IPS-NIHi7 (cell line): ENCODE data around the gene ANO10.

Experiments
- DNase-seq: peaks from one replicate; pipeline ENCODE4 v3.0.0; 2012; ENCODE audit warnings: mixed read lengths; ENCODE audit errors: extremely low spot score

The ANO10 gene

DNA sequence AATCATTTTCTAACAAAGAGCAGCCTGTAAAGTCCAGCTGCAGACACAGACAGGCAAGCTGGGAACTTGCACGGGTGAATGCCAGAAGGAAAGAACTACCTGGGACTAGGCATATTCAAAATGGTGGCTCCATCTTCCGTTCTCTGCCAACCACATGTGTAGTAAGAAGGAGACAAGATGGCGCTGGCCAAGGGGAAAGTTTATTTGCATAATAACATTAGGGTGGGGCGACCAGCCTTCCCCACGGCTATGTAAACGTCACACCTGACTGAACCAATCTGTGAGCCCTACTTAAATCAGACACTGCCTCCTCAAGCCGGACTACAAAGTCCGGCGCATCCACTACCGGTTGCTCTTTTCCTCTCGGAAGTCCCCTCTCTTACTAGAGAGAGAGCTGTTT, 204.7 kb downstream of the ANO10 start:
- DNase-seq = no peak

DNA sequence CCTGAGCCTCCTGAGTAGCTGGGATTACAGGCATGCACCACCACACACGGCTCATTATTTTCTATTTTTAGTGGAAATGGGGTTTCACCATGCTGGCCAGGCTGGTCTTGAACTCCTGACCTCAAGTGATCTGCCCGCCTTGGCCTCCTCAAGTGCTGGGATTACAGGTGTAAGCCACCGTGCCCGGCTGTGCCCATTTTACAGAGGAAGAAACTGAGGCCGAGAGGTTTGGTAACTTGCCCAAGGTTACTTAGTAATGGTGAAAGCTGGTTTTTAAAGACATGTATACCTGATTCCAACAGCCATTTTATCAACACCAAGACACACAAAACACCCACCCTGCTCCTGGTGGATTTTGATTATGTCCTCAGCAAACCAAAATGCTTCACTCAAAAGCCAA, 206.7 kb downstream of the ANO10 start:
- no peak for DNase-seq

DNA sequence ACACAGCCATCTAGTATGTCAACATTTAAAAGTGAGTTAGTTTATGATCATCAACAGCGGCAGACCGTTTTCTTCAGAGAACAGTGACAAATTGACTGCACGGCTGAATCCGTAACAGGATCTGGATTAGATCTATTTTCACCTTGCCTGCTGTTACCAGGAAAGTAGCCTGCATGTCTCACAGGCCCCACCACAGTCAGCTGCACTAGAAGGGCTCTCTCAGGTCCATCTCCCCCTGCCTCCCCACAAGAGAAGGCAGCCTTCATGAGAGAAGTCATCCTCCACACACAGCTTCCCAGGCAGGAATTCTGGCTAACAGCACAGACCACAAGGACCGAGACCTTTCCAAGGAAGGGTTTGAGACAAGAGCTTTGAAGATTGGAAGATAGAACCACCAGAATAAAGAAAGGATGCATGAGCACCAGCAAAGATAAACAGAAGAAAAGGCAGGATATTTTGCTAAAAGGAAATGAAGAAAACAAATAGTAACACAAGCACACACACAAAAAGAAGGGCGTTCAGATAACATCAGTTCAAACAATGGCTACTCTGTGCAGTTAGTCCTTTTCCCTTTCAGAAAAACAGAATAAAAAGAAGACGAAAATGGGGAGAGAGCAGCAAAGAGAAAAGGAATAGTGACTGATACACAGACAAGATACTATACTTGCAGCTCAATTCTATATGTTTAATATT, 208.0 kb downstream of the ANO10 start:
- DNase-seq = peak; percentile 33

DNA sequence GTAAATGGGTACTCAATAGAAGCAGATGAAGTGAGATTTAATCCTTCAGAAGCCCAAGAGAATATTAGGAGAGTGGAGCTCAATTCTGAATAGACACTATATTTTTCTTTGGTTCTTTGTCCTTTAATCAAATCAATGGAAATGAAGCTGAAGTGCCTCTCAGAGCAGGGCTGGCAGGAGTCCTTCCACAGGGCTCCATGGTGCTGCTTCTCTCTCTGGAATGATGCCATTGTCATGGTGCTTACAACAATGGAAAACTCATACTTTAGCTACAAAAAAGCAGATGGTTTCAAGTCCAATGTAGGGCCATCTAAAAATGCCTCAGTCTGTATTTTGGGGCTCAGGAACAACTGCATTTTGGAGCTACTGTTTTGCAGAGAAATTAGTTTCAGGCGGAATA, 210.4 kb downstream of the ANO10 start:
- DNase-seq = no peak

DNA sequence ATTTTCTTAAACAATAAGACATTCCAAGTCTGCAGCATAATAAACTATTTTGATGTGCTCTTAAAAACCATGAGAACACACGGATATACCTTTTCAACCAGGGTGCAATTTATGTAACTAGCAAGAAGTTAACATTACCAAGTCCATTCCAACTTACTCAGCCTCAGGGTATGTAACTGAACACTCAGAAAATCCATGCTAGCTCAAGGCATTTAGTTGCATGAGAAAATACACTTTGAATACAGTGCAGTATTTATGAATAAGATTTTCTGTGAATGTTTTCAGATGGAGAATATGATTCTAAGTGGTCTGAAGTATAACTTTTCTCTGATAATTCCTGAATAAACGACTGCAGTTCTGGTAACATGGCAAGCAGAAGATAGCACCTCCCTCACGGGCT, 211.2 kb downstream of the ANO10 start:
- DNase-seq = no peak

DNA sequence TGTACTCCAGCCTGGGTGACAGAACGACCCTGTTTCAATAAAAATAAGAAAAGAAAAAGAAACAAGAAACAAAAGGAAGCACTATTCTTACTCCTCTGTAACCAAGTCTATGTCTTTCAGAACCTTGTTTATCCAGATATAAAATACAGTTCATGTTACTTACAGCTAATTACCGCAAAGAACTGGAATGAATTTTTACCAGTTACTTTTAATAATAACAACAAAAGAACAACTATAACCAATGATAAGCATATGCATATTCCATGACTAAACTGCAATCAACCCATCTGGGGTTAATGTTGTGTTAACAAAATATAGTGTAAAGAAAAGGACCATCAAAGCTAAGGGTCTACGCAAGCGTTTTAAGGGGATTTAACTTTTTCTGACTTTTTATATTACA, 212.3 kb downstream of the ANO10 start:
- DNase-seq = no peak

DNA sequence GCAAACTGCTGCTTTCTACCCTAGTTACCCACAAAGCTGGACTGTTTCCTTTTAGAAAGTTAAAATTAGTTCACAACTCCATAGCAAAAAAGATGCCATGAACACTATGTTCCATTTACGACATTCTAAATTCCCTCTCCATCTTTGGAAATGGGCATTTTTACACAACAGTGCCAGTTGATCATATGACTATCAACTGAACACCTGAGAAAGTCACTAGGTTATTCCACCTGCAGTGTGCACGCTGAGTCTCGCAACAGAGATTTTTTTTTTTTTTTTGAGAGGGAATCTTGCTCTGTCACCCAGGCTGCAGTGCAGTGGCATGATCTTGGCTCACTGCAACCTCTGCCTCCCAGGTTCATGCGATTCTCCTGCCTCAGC, 215.2 kb downstream of the ANO10 start:
- no peak for DNase-seq

DNA sequence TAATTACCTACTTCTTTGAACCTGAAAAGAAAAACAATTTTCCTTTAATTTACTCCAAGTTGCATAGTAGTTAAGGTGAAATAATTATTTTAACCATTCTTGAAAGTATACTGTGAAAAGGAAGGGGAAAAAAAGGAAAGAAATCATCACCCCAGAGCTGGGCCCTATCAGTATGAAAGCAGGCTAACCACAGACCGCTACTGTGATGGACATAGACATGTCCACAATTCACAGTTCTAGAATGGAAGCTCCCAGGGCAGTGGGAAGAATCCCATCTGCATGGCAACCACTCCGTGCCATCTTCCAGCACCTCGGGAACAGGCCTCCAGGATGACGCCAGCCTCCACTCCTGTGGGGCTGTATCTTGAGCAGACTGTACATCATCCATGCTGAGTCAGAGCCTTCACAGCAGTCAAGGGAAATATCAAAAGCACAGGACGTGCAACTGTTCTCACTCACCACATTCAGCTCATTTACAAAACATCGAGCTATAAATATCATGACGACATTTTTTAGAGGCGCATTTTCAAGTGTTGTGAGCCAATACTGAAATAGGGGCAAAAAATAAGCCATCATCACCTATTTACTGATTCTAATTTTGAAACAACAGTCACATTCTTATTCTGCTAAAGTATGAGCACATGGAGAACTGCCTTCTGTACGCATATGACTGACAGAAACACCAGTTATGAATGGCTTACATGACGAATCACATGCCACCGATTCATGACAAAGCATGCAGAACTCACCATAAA, 215.7 kb downstream of the ANO10 start:
- DNase-seq = no peak

DNA sequence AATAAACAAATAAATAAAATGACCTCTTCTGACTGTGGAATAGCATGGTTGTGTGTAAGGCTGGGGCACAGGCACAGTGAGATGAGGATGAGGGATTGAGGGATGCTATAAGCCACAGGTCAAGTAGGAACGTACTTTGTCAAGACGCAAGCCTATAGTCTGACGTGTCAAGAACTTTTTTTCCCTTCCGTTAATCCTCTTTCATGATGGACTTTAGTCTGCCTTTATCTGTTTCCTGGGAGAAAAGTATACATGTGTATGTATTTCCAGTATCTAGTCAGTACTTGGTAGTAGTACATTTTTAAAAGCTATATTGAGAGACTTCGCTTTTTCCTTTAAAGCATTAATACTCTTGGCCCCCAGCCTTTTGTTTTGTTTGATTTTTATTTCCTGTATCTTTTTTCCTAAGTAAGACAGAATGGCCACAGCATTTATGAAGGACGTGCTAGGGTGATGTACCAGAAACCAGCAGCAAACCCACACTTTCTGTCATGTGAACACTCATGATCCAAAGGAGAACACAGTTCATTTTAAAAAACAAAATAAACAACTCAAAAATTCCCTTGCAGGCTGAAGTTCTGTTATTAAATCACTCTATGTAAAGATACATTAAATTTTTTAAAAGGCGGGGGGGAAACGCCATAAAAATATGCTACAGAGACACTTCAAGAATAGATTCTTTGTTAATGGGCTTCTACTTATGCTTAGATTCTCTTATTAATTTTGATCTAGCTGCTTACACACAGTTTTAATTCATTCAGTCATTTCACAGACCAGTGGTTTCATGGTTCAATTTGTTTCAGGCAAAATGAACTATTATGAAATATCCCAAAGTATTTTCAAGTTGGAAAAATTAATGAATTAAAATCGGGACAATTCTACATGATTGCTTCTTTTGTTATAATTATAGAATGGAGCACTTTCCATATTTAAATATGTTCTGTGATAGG, 220.8 kb downstream of the ANO10 start:
- DNase-seq = no peak

DNA sequence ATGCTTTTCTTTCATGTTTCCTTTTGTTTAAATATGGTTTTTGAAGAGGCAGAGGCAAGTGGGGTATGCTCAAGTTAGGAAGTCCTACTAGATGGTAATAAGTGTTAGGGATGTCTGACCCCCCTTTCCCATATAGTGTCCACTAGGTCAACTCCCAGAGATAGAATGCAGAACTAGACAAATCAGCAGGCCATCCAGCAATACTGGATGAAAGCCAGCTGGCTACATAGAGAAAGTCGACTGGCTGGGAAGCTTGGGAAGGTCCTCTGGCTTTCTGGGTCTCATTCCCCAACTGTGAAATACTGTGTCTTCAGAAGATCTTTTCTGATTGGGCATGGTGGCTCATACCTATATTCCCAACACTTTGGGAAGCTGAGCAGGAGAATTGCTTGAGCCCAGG, 221.6 kb downstream of the ANO10 start:
- no peak for DNase-seq

DNA sequence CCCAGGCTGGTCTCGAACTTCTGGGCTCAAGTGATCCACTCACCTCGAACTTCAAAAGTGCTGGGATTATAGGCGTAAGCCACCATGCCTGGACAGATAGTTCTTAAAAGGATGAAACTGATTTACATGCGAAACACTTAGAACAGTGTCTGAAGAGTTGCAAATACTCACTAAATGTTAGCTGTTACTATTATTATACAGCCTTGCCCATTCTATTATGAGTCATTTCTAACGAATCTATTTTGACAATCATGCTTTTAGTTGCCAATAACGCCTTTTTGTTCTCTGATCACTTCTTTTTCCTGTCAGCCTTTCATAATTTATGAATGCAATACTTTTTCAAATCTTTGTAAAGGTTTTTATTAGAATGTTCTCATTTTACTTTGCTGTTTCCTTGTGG, 222.8 kb downstream of the ANO10 start:
- DNase-seq = no peak

DNA sequence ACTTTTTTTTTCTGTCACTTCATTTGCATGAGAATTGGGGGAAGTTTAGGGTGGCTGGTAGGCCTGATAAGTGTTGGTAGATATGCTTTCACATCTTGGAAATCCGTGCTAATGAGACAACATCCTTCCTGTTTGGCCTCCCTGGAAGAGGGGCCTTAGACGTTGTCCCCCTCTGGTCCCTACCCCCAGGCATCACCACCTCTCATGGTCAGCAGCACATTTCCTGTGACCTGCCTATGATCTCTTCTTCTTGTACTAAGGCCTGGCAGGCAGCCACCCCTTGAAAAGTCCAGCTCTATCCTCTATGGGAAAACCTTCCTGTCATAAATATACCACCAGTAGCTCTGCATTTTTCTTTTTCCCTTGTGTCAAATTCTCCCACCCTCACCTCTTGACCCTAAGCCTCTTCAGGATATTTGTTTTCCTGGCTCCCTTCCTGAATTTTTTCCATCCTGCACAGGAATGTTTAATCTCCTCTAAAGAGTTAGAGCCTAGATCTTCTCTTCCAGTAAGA, 227.7 kb downstream of the ANO10 start:
- DNase-seq = no peak

DNA sequence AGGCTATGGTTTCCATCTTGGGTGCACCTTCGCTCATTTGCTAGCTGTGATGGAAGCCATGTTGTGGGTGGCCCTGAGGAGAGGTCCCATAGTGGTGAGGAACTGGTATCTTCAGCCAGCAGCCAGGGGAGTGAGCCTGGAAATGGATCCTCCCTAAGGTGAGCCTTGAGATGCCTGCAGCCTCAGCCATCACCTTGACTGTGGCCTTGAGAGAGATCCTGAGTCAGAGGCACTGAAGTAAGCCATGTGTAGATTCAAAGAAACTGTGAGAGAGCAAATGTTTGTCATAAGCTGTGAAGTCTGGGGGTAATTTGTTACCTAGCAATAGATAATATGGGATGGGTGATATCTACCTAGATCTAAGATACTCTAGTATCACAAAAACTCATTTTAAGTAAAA, 230.2 kb downstream of the ANO10 start:
- DNase-seq = no peak

DNA sequence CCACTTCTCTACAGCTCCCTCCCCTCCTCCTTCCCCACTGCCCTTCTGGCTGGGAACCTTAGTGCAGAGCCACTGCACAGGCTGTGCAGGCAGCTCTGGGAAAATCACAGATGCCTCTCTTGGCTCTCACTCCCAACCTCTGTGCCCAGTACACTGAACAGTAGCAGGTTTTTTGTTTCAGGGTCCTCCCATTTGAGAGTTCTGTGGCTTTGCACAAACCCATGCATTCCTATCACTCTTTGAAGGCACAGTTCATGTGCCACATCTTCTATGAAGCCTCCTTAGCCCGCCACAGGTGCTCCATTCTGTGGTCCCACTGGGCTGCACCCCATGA, 231.6 kb downstream of the ANO10 start:
- no peak for DNase-seq

DNA sequence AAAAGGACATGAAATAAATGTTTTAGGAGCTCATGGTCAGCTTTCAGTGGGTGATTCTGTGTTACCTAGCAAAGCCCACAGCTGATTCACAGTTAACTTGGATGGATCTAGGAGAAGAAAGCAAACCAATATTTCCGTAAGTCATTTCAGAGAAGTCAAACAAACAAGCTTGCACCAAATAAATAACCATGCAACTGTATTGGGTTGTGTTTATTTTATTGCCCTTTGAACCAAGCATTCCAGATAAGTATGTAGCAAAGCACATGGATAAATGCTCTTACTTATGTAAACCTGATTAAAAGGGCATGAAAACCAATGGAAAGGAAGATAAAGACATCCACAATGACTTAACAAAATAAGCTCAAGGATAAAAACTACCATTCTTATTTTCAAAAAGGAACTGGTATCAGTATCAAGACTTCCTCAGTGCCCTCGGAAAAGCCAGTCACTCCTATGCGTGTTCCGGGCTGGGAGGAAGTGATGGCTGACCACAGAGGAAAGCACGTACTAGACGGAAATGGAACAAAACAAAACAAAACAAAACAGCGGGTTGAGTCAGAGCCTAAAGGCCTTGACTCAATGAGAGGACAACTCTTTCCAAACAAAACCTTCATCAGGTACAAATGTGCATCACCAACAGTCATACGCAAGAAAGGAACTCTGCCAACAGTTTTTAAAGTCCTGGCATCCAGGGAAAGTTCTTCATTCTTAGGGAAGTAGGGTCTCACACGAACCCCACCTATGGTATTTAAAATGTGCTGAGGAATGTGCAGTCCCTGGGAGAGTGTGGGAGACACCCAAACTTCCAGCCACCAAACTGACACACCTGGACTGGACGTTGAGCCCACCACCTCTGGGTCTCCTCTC, 232.2 kb downstream of the ANO10 start:
- no peak for DNase-seq

DNA sequence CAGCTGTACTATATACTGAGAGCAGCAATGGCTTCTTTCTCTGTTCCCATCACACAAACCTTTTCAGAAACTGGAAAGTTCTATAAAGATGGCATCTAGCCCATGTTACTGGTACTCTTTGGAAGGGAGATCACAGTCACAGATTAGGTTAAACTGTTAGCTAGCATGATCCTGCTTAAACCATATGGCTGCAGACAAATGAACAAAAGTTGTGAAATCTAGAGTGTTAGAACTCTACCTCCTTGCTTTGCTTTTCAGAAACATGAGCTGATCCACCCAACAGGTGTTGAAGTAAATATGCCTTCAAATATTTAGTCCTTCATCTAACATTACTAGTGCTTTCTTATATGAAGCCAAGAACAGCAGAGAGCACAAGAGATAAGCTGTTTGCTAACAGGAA, 232.9 kb downstream of the ANO10 start:
- no peak for DNase-seq

DNA sequence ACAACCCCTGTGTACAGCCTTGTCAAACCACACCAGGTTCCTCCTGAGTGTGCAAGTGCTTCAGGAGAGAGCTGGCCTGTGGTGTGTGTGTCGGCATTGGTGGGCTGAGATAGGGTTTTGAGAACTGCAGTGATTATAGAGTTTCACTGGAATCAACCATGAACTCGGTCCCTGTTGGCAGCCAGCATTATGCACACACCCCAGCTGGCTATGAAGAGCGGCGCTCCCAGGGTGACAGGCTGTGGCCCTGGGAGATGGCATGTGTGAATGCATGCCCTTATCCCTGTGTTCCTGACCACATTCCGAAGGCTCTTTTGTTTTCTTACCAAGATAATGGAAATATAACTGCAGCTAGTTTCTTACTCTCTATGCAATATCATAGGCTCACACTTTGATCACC, 233.6 kb downstream of the ANO10 start:
- DNase-seq = no peak

DNA sequence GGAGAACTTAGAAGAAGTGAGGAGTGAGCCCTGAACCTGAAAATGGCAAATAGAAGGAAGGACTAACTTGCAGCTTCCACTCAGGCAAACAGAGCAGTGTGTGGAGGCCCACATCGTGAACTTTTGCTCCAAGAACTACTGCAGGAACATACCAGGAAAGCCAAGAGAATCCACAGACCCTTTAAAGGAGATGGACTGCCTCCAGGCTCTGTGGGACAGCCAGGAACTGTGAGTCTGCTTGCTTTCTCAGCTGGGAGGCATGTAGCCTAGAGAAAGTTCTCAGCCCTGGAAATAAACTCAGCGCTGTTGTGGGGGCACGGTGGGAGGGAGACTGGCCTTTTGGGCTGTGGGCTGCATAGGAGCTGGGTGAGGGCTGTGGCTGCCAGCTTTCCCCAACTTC, 242.5 kb downstream of the ANO10 start:
- DNase-seq = no peak

DNA sequence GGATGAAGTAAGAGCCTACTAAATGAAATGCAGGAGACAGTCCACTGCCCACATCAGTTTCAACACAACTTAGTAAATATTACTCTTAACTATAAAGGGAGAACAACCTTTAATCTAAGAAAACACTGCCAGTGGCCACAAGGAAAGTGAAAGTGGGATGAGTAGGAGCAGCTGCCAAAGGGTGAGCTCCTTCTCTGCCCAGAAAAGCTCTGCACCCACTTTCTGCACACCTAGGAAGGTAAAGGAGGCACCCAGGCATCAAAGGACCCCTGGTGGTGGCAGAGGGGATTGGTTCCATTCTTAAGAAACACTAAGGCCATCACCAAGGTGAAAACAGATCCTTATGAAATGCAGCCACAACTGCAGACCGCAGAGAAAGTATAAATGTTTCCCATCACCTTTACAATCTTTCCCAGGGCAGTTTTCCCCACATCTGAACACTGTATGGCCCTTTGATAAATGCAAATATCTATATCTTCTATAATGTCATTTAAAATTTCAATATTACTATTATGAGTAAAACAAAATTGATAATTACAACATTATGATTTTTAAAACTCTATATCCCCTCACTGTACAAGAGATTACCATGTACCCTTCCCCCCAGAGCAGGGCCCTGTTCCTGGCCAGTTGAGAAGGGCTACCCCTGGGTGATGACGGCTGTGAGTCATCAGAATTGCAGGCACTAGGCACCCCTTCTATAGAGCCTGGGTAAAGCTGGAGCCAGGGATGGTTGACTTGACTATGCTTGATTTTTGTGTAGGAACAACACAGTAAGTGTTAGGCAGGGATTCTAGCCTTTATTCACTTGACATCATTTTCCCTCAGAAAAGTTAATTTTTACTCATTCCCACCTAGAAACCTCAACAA, 243.5 kb downstream of the ANO10 start:
- peak; percentile 74 for DNase-seq

DNA sequence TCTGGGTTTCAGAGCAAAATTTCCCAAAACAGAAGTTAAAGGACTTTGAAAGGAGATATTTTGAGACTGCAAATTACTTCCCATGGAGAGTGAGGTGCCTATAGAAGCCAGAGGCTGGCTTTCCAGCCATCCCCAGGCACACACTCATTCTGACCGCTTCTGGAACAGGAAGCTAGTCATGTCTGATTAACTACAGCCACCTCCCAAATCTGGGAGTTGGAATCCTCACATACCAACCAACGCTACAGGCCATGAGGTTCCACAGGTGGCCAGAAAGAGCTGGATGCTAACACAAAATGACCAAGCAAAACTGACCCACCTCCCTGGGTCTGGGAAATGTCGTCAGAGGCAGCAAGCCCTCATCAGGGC, 248.3 kb downstream of the ANO10 start:
- DNase-seq = no peak
